Fibroblast of skin of right biceps (primary cell): ENCODE data around the gene RET.

ENCODE experiments used
- DNase-seq: peaks from one replicate; pipeline ENCODE4 v3.0.0-alpha.2; 2013

The RET gene

DNA sequence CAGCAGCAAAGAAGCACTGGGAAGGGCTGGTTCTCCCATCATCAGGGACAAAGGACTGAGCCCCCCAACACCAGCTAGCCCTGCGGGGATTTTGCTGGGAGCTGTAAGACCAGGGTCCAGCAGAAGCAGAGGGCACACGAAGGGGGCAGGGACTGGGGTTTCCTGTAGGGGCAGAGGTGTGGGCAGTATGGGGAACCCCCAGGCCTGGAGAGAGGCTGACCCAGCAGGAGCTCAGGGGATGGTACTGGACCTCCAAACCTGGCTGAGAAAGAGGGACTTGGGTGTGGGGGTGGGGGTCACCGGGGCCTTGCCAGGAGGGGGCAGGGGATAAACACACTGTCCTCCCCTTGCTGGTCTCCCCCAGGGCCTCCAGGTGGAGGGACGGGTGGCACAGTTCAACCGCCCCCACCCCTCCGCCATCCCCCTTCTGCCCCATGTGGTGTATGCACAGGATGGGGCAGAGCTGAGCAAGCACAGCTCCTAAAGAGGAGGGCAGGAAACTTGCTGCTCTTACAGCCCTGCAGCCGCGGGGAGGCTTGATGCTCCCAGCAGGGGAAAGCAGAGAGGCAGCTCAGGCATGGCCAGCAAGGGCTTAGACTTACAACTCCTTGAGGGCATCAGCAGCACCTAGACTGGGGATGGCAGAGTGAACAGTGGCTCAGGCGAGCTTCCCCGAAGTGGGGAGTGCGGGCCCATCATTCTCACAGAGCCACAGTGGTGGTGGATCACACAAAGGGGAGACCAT, 12.4 kb upstream of the RET start:
- no peak for DNase-seq

DNA sequence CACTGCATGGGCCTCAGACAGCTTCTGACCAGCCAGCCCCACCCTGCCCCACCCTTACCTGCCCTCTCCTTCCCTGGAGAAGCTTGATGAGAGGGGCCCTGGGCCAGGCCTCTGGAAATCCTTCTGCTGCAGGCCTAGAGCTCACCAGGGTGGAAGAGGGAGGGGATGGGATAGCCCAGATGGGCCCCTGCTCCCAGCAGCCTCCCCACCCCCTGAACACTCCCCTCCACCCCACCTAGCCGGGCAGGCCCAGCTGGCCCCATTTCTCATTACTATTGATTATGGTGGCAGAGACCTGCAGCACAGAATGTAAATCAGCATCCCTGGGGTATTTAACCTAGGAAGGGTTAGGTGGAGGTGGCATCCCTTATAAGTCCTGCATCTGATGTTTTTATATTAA, 11.6 kb upstream of the RET start:
- DNase-seq: no peak

DNA sequence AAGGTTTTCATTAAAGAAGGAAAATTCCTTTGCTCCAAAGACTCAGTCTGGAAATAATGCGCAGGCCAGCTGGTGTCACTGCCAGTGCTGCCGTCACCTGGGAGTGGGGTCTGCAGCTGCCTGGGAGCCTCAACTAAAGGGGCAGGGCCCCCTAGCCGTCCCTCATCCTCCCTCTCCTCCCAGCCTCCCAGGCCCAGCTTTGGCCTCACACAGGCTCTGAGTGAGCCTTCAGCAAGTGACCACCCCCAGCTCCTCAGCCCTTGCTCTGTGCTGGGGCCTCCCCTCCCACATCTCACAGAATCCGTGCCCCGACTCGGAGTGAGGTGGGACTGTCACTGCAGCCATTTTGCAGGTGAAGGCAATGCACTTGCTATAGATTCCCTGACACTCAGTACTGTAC, 11.1 kb upstream of the RET start:
- DNase-seq: no peak

DNA sequence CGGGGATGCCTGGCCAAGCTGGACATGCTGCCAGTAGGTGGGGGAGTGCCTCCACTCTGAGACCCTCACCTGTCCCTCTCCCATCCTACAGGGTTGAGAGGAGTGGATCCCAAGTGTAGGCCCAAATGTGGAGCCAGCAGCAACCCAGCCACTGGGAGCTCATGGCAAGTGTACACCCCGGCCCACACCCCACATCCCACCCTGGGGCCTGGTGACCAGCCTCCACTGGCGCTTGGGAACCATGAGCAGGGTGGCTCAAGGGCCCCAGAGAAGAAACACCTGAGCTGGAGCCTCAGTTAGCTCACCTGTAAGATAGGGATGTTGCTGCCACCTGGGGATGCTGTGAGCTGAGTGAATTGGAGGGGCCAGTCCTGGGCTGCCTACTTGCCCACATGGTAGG, 10.4 kb upstream of the RET start:
- DNase-seq: no peak

DNA sequence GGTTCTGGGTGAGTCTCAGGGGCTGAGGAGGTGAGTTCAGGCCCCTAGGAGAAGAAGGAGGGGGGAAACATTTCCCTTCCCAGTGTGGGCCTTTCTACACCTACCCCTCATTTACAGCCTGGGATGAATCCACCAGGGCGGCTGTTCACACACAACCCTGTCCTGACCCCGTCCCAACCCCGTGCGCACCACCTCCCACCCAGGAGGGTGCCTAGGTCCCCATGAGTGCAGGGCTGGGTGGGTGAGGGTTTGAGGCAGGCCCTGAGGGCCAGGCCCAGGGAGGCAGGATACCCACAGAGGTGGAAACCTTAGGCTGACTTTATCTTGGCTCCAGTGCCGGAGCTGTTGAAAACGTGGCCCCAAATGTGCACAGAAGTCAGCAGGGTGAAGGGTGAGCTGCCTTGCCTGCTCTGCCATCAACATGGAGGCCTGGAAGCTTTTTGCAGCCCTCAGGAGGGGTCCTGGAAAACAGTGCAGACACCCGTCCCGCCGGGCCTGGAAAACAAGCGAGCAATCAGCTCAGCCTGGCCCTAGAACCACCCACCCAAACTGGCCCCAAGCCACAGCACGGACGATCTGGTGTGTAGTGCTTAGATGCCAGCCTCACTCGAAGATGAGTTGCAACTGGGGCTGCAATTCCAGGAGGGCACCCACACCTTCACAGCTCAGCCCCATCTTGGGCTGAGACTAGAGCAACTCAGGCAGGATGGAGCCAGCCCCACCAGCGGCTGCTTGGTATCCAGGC, 9.3 kb upstream of the RET start:
- DNase-seq: no peak

DNA sequence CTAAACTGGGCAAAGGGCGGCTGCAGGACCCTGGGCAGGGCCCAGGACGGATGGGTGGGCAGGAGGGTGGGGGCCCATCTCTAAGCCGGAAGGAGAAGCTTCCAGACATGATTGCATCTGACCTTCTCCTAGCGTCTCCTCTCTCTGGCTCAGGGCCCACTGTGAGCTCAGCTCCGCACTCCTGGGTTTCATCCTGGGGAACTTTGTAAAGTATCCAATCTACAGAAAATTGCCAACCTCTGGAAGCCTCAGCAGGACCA, 8.8 kb upstream of the RET start:
- DNase-seq: no peak

DNA sequence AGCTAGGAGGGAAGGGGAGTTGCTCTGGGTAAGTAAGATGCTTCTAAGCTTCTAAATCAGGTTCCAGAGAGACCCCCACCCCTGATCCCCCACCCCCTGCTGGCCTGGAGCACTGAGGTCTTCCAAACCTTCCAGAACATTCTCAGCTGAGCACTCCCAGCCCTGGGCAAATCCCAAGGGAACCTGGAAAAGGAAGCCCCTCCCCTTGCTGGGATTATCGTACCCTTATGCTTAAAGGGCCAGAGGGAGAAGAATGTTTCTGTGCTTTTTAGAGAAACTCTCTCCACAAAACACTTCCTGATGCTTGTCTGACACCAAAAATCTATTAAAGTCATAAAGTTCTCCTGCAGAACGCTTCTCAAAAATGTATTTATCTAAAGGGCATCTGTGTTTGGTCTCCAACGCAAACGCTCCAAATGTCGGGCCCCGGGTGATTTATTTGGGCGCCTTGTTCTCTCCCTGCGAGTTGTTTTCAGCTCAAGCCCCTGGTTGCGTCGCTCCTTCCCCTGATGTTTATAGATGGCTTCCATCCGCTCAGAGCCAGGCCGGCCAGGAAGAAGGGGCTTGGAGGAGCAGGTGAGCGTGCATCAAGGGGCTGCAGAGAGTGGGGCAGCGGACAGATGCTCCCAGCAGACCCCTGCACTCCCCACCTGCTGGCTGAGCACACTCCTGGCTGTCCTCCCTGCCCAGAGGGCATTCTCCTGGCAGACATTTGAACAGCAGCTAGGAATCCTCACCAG, 8.2 kb upstream of the RET start:
- no peak for DNase-seq

DNA sequence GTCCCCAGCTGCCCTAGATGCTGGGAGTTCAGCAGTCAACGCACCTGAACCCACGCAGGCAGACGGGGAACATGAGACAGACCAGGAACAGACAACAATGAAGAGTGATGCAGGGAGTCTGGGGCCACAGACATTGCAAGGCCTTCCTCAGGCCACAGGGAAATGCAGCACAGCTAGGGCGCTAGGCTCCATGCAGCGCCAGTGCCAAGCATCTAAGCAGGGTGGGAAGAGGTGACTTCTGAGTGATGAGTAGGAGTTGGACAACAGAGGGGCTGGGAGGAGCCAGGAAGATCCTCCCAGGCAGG, 7.7 kb upstream of the RET start:
- no peak for DNase-seq

DNA sequence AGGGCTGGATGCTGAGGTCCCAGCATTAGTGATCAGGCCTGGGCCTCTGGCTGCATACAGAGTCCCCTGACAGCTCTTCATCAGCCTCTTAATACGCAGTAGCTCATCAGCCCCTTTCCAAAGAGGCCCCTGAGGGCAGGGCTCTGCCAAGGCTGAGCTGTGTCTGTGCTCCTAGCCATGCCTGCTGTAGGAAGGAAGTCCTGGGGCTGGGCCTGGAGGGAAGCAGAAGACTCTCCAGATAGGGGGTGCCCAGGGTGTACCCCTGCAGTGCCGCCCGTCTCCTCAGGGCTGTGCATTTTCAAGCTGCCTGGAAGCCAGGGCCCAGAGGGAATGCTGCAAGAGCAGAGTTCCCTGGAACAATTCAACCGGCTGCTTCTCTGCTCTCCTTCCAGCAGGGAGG, 7.3 kb upstream of the RET start:
- no peak for DNase-seq

DNA sequence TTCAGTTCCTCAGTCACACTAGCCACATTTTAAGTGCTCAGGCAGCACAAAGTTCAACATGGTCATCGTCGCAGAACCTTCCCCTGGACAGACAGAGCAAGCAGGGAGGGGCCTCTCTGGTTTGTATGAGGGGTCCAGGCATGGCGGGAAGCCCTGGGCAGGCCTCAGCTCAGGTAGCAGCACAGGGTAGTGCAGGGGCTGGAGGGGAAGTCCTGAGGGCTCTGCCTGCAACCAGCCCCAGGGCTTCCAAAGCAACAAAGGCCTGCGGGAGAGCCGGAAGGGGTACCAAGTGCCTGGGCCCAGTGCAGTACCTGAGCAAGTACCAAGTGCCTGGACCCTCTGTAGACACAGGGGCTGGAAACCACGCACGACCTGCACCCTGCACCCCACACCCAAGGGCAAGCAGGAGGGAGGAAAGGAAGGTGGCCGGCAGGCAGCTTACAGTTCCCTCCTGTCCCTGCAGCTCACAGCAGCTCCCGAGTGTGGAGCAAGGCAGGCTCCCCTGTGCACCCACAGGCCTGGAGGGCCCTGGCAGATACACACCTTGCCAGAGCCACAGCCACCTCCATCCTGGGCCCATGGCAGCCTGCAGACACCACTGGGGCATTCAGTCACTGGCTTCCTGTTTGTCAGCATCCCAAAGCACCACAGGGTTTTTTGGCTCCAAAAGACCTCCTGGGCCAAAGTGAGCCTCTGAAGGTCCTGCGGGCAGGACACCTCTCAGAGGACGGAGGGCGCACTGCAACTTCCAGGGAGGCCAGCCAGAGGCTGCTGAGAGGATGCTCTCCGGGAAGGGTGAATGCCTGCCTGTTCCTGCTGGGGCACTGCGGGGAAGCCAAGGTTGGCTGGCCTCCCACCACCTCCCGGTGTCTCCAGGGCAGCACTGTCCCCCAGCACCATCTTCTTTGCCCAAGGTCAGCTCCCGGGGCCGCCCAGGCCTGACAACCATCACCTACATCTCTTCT, 6.5 kb upstream of the RET start:
- no peak for DNase-seq

DNA sequence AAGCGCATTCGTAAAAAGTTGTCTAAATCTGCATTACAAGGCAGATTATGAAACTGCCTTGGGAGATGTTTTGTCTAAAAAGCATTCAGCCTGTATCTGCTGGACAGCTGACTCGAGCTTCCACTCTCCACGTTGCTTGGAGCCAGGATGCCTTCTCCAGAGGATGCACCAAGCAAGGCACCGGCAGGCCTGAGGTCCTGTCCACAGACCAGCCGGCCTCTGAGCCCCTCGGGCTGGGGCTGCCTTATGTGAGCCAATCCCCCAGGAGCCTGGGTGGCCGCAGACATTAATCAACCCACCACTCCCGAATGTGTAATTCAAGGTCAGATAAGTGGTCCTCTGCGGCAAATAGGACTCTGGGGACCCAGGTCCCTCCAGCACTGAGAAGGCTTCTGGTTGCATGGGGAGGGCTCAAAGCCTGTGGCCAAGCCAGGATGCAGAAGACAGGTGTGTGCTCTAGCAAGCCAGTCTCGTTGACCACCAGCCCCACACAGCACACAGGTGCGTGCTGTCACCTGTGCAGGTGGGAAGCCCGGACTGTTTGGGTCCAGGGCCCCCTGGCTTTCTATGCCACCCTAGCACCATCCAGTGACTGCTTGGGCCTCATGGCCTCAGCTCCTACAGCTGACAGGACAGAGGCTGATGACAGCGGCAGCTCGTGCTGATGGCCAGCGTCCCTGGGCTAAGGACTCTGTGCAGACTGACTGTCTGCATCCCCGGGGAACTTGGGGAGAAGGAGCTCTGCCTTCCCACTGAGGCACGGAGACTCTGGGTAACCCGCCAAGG, 4.8 kb upstream of the RET start:
- no peak for DNase-seq

DNA sequence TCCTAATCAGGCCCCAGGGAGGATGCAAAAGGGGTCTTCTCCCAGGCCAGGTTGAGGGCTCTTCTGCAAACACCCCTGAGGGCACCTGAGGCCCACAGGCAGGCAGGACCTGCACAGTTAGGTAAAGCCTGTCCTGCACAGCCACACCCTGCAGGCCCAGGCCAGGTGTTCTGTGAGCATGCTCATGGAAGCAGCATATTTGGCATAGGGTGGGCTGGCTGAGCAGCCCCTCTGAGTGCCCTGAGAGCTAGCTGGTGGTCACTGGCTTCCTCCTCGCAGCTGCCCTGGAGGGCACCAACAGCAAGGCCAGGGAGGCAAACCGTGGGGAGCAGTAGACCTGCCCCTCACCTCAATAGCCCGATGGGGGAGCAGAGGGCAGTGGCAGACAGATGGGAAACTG, 3.7 kb upstream of the RET start:
- no peak for DNase-seq

DNA sequence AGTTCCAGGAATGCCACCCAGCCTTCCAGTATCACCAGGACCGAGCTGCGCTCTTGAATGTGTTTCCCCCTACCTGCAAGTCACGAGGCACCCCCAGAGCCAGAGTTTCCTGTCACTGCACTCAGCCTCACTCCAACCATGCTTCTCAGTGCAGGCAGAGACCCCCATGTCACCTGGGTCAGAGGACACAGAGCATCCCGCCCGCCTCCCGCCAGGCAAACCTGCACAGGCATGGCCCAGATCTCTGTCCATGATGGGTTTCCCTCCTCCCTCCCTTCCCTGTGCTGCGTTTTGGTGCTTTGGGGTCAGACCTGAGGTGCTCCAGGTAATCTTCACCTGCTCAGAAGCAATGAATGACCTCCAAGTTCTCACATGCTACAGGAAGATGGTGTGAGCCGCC, 3.1 kb upstream of the RET start:
- DNase-seq: no peak

DNA sequence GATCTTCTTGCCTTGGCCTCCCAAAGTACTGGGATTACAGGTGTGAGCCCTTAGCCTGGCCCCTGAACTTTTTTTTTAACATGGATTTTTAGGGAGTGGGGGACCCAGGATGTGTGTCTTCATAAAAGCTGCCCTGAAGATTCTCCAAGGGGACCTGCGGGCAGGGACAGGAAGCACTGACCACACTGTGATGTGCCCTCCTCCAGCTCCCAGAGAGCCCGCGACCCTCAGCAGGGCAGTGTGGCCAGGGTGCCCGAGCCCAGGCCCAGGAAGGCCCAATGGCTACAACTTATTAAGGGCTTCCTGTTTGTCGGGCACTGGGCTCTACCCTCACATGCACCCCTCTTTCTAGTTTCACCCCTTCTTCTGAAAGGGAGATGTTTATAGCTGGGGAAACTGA, 2.5 kb upstream of the RET start:
- DNase-seq: no peak

DNA sequence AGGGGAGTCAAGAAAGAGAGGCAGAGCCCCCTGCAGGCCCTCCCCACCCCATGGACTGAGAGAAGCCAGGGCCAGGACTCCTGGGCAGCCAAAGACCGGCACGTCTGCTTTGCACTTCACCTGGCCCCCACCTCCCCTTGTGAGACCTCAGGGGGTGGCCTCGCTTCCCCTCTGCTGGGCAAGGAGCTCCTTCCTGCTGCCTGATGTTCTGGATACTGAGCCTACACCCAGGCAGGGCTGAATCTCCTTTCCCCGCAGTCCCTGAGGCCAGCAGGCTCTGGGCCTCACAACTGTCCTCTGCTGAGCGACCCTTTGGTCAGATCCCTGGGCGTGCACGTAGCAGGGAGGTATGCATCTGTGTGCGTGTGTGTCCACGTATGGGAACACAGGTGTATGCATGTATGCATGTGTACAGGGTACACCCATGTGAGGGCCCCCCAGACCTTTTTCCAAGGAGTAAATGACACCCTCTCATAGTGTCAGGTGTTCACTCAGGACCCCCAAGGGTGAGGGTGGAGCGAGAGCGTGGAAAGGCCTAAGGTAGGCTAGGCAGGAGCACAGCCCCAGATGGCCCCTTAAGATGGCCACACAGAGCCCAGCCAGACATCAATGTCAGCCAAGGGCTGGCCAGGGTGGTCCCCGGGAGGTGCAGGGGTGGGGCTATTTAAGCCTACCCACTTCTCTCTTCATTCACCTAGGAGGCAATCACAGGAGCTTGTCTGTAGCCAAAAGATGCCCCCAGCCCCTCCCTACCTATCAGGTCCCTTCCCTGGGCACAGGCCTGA, 1.9 kb upstream of the RET start:
- DNase-seq: no peak

DNA sequence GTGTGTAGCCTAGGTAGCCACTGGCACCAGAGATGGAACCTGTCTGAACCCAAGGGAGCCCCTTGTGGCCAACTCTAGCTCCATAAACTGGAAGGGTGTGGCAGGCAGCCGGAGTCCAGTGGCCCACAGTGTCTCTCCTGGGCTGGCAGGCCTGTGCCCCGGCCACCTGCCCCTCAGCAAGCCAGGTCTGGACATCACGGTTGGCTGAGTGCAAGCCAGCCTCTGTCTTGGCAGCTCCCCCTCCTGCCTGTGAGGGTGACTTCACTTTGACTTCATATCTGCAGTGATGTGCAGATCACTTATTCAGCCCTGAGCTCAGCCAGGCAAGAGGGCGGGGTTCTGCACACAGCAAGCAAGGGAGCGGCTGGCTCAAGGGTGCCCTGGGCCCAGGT, 1.3 kb upstream of the RET start:
- DNase-seq: no peak

DNA sequence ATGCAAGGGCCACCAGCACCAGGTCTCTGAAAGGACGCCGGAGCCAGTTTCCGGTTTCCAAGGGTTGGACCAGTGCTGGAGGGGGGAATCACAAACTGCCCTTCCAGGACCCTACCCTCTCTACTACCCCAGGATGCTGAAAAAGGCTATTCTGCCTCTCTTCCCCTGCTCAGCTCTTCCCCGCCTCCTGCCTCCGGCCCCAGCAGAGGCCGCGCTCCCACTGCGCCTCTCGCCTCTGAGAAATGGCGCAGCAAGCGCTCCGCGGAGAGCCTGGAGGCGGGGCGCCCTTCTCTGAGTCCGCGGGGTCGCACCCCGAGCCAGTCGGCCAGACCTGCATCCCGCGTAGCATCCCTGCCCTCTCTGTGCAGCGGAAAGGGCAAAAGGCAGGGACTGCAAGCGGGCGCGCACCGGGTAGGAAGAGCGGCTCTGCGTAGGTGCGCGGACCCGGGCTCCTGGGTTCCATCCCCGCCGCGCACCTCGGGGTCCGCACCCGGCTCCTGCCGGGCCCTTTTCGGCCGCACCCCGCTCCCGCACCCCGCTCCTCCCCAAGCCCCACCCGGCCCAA, 476 bp upstream of the RET start:
- DNase-seq: no peak

DNA sequence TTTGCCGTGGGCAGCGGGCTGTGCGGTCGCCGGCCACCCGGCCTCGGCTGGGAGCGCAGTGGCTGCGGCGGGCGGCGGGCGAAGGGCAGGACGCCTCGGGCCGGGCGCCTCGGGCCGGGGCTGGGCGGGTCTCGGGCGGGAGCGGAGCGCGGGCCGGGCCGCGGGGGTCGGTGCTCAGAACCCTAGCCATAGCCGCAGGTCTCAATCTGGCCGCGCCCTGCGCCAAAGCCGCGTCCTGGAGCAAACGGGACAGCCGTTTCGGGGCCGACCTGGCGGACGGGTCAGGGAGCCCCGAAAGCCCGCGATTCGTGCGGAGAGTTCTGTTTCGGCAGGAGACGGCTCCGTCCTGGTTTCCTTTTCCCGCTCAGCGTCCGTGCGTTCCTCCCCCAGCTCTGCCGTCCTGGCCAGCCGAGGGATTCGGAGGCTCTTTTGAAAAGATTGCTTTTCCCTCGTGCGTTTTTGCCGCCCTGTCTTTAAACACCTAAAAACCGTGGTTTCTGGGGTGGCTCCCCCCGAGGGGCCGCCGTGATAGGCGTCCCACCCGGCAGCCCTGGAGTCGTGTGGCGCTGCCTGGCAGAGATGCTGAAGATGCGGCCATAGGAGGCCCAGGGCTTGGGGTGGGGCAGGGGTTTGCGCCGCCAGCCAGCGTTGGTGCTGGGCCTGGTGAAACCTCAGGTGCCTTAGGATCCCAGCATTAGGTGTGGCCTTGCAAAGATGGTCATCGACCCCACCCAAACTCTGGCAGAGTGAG, 727 bp downstream of the RET start:
- DNase-seq: no peak

DNA sequence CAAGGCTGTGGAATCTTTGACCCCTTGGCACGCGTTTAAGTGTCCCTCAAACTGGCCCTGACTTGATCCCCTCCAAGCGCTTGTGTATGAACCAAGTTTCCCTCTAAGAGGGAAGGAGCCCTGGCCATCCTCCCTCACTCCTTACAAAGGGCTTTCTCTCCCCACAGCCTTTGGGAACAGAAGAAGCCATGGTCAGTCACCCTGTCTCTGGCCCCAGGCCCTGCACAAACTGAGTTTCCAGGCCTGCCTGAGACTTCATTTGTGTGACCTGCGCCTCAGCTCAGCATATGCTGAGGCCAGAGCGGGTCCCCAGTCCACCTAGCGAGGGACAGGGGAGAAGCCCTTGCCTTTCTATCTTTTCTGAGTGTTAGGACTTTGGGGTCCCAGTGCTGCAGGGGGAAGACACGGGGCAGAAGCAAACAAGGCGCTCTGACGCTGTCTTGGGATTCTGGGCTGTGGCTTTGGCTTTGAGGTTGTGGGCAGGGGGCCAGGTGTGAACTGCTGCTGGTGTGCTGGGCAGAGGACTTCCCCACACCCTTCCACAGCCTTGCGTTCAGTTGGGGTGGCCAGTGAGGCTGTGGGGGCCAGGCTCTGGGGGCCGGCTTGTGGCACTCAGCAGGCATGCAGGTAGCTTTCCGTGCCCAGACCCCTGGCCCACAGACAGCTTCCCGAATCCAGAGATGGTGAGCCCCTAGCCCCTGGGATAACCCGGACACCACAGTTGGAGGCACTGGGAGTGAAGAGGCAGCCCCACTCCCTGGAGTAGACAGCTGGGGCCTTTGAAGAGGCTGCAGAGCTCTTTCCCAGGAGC, 1.5 kb downstream of the RET start:
- no peak for DNase-seq

DNA sequence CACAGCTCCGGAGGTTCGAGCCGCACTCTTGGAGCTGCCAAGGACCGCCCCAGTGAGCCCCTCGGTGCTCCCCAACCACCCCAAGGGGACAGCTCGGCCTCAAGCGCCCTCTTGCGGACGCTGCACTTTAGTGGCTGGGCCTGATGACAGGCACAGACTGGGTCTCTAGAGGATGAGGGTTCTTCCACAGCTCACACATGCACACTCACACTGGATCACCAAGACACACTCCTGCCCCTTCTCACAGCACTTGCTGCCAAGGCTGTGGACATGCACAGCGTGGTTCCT, 2.1 kb downstream of the RET start:
- peak; percentile 17 for DNase-seq
